ENCODE measurements around the gene CNNM1. TPM values are rescaled to one million over a fixed set of nuclear protein-coding genes. Genes with fewer than 3 reads are reported as not detected.

Gene CNNM1
- total and polyA plus RNA-seq, 12 donors, result 0.01 to 0.24 (median 0.10) TPM; not detected in 4

- Histone ChIP-seq H3K27me3 (peaks cover 0 to 35% (median 4%) of the 10 kb centered on the region in 7 donors), H3K4me3 (no peak overlapping the region), H3K36me3 (no peaks in the 10 kb centered on the region), H3K4me1 (no peaks in the 10 kb centered on the region), H3K27ac (no peak overlapping the region), H3K9me3 (peaks cover 0 to 10% (median 0%) of the 10 kb centered on the region in 11 donors)
- TF ChIP-seq, protein P1, sequence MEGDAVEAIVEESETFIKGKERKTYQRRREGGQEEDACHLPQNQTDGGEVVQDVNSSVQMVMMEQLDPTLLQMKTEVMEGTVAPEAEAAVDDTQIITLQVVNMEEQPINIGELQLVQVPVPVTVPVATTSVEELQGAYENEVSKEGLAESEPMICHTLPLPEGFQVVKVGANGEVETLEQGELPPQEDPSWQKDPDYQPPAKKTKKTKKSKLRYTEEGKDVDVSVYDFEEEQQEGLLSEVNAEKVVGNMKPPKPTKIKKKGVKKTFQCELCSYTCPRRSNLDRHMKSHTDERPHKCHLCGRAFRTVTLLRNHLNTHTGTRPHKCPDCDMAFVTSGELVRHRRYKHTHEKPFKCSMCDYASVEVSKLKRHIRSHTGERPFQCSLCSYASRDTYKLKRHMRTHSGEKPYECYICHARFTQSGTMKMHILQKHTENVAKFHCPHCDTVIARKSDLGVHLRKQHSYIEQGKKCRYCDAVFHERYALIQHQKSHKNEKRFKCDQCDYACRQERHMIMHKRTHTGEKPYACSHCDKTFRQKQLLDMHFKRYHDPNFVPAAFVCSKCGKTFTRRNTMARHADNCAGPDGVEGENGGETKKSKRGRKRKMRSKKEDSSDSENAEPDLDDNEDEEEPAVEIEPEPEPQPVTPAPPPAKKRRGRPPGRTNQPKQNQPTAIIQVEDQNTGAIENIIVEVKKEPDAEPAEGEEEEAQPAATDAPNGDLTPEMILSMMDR (IDR thresholded peaks at IDR 0.05), result no peak
- intact Hi-C loops (cut with DNase I), result no loop called here
- ATAC-seq, result no peak
- 84 to 86% methylated on average over 17 of the region's 17 CpGs for WGBS, 2 donors
- no peak for DNase-seq
These were observed 12.8 kb upstream of the CNNM1 start for GRCh38 chr10:99316374-99316773.

DNA sequence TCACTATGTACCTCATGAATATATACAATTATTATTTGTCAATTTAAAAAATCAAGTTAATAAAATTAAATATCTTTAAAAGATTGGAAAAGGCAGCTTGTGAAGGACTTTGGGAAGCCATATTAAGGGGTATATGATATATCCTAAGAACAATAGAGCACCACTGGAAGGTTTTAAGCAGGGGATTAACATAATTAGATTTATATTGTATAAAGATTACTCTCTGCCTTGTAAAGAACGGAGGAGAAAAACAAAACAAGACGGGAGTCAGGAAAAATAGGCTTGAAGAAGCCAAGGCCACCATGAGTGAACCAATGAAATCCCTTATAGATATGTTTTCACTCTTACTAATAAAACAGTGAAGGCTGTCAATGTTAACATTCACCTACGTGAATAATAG is 11.1 kb upstream of the CNNM1 start:
- Histone ChIP-seq H3K4me1 (no peaks in the 10 kb centered on the region), H3K36me3 (no peaks in the 10 kb centered on the region), H3K4me3 (no peak overlapping the region), H3K9me3 (no peaks in the 10 kb centered on the region), H3K27ac (no peak overlapping the region), H3K27me3 (peaks cover 0 to 52% (median 14%) of the 10 kb centered on the region in 7 donors)
- DNase-seq (no peak), ATAC-seq (no peak)
- 87 to 88% methylated on average over 3 of the region's 3 CpGs for WGBS, 2 donors
- intact Hi-C loops (cut with DNase I), result no loop called here
- TF ChIP-seq, protein P1 (IDR thresholded peaks at IDR 0.05), result no peak

DNA sequence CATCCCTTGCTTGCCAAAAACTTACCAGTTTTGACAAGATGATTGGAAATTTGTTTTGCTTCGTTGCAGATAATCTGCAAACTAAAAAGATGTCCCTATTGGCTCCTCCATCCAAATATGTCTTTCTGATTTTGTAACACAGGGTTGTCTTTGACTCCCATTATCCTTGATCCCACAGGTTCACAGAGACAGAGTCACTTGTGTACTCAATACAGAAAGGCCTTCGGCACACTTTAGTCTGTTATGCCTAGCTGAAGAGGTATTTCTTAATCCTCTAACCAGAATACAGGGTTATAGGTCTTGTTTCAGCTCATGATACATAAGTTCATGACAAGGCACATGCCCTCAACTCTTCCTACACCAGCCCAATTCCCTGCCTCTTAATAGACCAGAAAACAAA is 10.7 kb upstream of the CNNM1 start:
- no peak overlapping the region for H3K27ac ChIP-seq
- H3K4me1 ChIP-seq, result no peaks in the 10 kb centered on the region
- no peak for ATAC-seq
- H3K27me3 ChIP-seq, result peaks cover 0 to 56% (median 18%) of the 10 kb centered on the region in 7 donors
- no peak for DNase-seq
- WGBS, 2 donors, result 74 to 80% methylated on average over 2 of the region's 2 CpGs
- no peaks in the 10 kb centered on the region for H3K9me3 ChIP-seq
- no peaks in the 10 kb centered on the region for H3K36me3 ChIP-seq
- TF ChIP-seq, protein P1 (IDR thresholded peaks at IDR 0.05), result no peak
- intact Hi-C loops (cut with DNase I), result no loop called here
- H3K4me3 ChIP-seq, result no peak overlapping the region

DNA sequence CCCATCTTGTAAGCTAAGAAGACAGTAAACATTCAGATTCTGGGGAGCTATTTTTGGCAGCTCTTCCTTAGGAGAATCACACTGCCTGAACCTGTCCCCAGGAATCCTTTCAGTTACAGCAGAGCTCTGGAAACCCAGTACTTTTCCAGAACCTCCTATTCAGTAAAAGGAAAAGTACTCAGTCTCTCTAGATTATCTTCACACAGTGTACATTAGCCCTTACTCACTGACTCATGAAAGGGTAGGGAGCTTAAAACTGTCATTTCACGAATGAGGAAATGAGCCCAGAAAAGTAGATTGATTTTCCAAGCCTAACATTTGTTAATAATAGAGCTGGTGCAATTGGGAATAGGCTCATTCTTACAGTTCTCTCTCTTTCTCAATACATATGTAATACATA is 3.9 kb upstream of the CNNM1 start:
- intact Hi-C loops (cut with DNase I), result no loop called here
- WGBS, 2 donors, result 50 to 65% methylated on average over 1 of the region's 1 CpG
- ATAC-seq, result no peak
- Histone ChIP-seq H3K4me3 (no peak overlapping the region), H3K36me3 (no peaks in the 10 kb centered on the region), H3K27me3 (peaks cover 4 to 89% (median 58%) of the 10 kb centered on the region in 7 donors), H3K9me3 (no peaks in the 10 kb centered on the region), H3K27ac (no peak overlapping the region), H3K4me1 (peaks cover 0 to 16% (median 15%) of the 10 kb centered on the region in 9 donors)
- DNase-seq, result no peak
- TF ChIP-seq, protein P1 (IDR thresholded peaks at IDR 0.05), result no peak
